GM13977 (cell line): ENCODE data around the gene EFS.

ENCODE experiments used
- DNase-seq: peaks from one replicate; pipeline ENCODE4 v3.0.0; 2012; ENCODE audit warnings: low spot score
- in situ Hi-C: fragments of 300-500 bp; cut with MboI; formaldehyde crosslinking; loops from one replicate; pipeline ENCODE4 v1.12.0; 2022; ENCODE audit warnings: low sequenced_read_pairs, low pct_unique_long_range_greater_than_20kb, mixed read lengths, inconsistent platforms; ENCODE audit not compliant: unreplicated experiment
- TF ChIP-seq, protein P1 (sequence below): IDR thresholded peaks from 2 replicates; pipeline ENCODE4 v1.5.1; 2012; ENCODE audit warnings: mild to moderate bottlenecking, control low read depth; ENCODE audit not compliant: insufficient read depth; ENCODE audit errors: extremely low read depth, missing control alignments

The EFS gene

DNA sequence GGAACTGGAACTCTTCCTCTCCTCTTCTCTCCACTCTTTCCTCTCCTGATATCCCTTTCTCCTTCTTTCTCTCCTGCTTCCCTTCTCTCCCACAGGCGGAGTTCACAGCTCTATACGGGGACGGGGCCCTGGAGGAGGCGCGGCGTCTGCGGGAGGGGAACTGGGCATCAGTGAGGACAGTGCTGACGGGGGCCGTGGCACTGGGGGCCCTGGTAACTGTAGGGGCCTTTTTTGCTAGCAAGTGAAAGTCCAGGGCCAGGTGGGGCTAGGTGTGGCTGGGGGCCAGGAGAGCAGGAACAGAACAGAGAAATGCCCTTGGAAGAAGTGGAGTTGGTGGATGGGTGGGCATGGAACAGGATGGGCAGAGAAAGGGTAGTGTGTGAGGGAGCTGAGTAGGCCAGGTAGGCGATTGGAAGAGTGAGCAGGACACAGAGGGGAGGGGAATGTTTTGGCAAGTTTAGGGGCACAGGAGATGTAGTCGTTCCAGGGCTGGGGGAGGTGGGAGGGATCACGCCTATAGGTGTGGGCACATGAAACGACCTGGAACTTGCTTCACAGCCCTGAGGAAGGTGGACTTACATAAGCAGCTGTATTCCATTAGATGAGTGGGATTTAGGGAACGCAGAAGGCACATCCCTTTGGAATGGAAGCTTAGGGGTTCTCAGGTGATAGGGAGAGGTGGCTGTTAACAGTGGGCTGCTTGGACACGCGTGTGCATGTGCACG lies 56.1 kb downstream of the EFS start:
- TF ChIP-seq, protein P1, sequence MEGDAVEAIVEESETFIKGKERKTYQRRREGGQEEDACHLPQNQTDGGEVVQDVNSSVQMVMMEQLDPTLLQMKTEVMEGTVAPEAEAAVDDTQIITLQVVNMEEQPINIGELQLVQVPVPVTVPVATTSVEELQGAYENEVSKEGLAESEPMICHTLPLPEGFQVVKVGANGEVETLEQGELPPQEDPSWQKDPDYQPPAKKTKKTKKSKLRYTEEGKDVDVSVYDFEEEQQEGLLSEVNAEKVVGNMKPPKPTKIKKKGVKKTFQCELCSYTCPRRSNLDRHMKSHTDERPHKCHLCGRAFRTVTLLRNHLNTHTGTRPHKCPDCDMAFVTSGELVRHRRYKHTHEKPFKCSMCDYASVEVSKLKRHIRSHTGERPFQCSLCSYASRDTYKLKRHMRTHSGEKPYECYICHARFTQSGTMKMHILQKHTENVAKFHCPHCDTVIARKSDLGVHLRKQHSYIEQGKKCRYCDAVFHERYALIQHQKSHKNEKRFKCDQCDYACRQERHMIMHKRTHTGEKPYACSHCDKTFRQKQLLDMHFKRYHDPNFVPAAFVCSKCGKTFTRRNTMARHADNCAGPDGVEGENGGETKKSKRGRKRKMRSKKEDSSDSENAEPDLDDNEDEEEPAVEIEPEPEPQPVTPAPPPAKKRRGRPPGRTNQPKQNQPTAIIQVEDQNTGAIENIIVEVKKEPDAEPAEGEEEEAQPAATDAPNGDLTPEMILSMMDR = no peak
- no peak for DNase-seq
- in situ Hi-C loops = no loop called here

DNA sequence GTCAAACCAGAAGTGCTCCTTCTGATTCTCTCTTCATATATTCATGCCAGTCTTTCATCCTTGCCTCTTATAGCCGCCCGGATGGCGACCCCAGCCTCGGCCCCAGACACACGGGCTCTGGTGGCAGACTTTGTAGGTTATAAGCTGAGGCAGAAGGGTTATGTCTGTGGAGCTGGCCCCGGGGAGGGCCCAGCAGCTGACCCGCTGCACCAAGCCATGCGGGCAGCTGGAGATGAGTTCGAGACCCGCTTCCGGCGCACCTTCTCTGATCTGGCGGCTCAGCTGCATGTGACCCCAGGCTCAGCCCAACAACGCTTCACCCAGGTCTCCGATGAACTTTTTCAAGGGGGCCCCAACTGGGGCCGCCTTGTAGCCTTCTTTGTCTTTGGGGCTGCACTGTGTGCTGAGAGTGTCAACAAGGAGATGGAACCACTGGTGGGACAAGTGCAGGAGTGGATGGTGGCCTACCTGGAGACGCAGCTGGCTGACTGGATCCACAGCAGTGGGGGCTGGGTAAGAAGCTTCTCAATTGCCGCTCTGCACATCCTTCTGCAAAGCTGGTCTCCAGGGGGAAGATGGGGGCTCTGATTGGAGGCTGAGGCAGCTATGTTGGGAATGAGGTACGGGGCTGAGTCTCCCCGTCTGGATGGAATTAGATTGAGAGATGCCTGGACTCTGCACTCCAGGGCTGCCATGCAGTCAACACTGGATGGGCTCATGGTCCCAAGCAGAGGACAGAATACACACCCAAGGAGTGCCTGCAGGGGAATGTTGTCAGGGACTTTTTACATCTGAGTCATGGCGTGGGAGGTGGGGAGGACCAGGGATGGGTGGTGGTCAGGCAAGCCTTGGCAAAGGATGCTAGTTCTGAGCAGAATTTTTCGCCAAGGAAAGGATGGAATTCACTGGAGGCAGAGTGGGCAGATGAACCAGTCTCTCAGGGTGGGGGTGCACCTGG lies 57.0 kb downstream of the EFS start:
- TF ChIP-seq, protein P1 = no peak
- no peak for DNase-seq
- in situ Hi-C loops = no loop called here

DNA sequence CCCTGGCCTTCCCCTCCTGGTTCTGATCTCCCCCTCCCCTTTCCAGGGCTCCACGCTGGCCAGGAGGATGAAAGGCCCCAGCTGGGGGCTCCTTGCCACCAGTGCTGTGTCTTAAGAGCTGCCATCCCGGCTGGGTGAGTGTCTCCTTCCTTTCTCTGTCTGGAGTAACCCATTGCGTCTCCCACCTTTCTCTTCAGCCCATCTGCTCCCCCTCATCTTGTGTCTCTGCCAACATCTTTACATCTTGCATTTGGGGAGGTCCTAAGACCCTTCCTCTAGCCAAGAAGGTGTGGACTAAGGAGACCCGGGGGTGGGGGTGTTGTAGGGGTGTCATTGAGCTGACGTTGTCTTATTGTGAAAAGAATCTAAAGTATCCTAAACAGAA lies 57.8 kb downstream of the EFS start:
- in situ Hi-C loops = no loop called here
- no peak for DNase-seq
- TF ChIP-seq, protein P1 = no peak

DNA sequence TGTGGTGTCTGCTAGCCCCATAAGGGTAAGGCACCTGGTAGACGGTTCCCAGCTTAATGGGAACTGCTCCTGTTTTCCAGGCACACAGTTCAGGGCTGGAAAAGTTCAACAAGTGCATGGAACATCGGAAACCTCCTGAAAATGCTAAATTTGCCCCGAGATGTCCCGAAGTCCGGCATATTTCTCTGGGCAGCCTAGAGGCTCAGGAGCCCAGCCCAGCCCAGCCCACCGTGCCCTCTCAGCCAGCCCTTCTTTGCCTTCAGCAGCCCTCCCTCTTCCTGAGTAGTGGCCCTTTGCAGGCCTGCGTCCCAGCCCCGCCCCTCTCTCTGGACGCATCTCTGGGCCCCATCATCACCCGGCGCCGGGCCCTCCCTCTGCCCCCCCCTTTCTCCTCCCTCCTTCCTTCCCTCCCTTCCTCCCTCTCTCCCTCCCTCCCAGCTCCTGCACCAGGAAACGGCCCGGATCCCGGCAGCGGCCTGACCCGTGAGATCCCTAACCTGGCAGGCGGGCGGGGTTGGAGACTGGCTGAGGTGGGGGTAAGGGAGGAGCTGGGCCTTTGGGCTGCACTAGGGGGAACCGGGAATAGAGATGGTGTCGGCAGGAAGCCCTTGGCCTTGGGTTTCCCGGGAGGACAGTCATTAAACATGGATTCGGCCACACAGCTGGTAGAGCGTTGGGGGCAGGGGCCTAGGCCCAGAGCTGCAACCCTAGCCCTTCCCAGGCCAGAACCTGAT lies 58.4 kb downstream of the EFS start, which contains the start of gene BCL2L2:
BCL2L2 (plus strand) TSS at position 422 of the 734 bp plus-strand sequence. CDS start 935 bp downstream, outside the sequence.
- in situ Hi-C loops = no loop called here
- TF ChIP-seq, protein P1 = no peak
- DNase-seq = peak; percentile 80
